ENCODE data around the gene RCAN1.

DNA sequence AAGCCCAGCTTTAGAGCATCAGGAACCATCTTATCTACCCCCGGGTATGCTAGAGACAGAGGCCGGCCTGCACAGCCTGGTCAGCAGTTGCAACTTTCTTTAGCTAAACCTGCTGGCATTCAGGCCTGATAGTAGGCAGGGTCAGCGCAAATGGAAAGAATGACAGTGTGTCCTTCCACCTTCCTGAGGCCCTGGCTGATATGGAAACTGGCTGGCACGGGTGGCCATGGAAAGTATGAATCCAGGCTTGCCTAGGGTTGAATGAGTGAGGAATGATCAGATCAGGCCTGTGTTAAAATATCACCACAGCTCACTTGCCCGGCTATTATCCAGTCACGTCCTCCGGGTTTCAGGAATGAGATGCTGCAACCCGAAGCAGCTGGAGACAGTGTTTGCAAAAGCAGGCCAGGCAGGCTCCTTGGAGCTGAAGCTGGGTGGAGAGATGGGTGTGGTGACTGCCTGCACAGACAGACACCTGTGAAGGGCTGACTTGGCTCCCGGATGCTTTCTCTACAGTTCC lies 34.7 kb downstream of the RCAN1 start:
- TF ChIP-seq POLR2A (IDR thresholded peaks at IDR 0.05) (no peak), CTCF (IDR thresholded peaks at IDR 0.05) (no peak), EP300 (IDR thresholded peaks at IDR 0.05) (no peak)
